Endothelial cell of umbilical vein (primary cell): ENCODE results near the gene TCF23. TPM values are rescaled to one million over a fixed set of nuclear protein-coding genes. Genes with fewer than 3 reads are reported as not detected.

Source experiments
- BruUV-seq: library from RNA; stranded (reverse); fragments of 400-500 nt; replicated peaks from 2 replicates; lab custom pipeline; 2021; lab: Mats Ljungman, UMichigan
- CTCF ChIA-PET: fragments of 300-600, 350-600 bp; sonication (Branson Sonifier 250); formaldehyde crosslinking; loops from one replicate; lab custom pipeline; 2021; ENCODE audit warnings: antibody characterized with exemption, inconsistent platforms; lab: Charles Lee
- POLR2A ChIA-PET: fragments of 300-600, 350-600 bp; sonication (Branson Sonifier 250); formaldehyde crosslinking; loops from one replicate; lab custom pipeline; 2021; ENCODE audit warnings: antibody characterized with exemption, inconsistent platforms; lab: Charles Lee
- DNase-seq: peaks from one replicate; pipeline ENCODE4 v3.0.0-alpha.2; 2011; ENCODE audit warnings: low read depth, low spot score
- FAIRE-seq: peaks from 2 replicates; lab custom pipeline; 2011; peaks lifted over from hg19 to GRCh38; lab: Jason Lieb, UNC
- H2AFZ ChIP-seq: 2 replicates; pipeline ENCODE4 v1.6.0; 2012; ENCODE audit warnings: low read depth, low read length, control low read depth, inconsistent platforms
- H3K27ac ChIP-seq: 2 replicates; pipeline ENCODE4 v1.5.1; 2011; ENCODE audit warnings: low read depth, mild to moderate bottlenecking, control low read depth, low read length, moderate library complexity; ENCODE audit not compliant: insufficient read depth
- H3K27me3 ChIP-seq, 2 experiments: 2 replicates each; pipeline versions ENCODE4 v1.6.0 to v1.6.1; 2011; ENCODE audit warnings: low read length in 2 of 2, mixed read lengths in 1 of 2; ENCODE audit not compliant: control insufficient read depth in 2 of 2, insufficient read depth in 2 of 2
- H3K36me3 ChIP-seq, 2 experiments: 2 replicates in 1 of 2; 3 replicates in 1 of 2; pipeline ENCODE4 v1.5.1; 2011; ENCODE audit warnings: low read length in 2 of 2, mild to moderate bottlenecking in 1 of 2, moderate library complexity in 1 of 2; ENCODE audit not compliant: control insufficient read depth in 2 of 2, insufficient read depth in 2 of 2; ENCODE audit errors: extremely low read depth in 1 of 2
- H3K4me1 ChIP-seq: 3 replicates; pipeline ENCODE4 v1.5.1; 2011; ENCODE audit warnings: mild to moderate bottlenecking, low read length; ENCODE audit not compliant: control insufficient read depth, insufficient read depth; ENCODE audit errors: extremely low read depth
- H3K4me2 ChIP-seq: 2 replicates; pipeline ENCODE4 v1.6.1; 2011; ENCODE audit warnings: low read length, control low read depth, mixed read lengths; ENCODE audit not compliant: insufficient read depth
- H3K4me3 ChIP-seq, 3 experiments: fragments of 200-600 bp in 1 of 3; sonication (generic), shearing (Covaris generic) in 1 of 3; replicated peaks in 1 of 3; 2 replicates each; pipeline ENCODE4 v1.5.1; 2011 to 2016; ENCODE audit warnings: control low read depth in 3 of 3, low read length in 3 of 3, mild to moderate bottlenecking in 2 of 3, inconsistent platforms in 1 of 3, low read depth in 1 of 3, moderate library complexity in 1 of 3; ENCODE audit not compliant: insufficient read depth in 1 of 3
- H3K79me2 ChIP-seq: 2 replicates; pipeline ENCODE4 v1.6.0; 2012; ENCODE audit warnings: low read length, inconsistent platforms; ENCODE audit not compliant: control insufficient read depth, insufficient read depth
- H3K9ac ChIP-seq: replicated peaks from 2 replicates; pipeline ENCODE3; 2011; ENCODE audit warnings: low read length, control low read depth; ENCODE audit not compliant: insufficient read depth; ENCODE audit errors: extremely low read depth
- H3K9me1 ChIP-seq: replicated peaks from 3 replicates; pipeline ENCODE4 v1.6.0; 2011; ENCODE audit warnings: mild to moderate bottlenecking, low read length; ENCODE audit not compliant: control insufficient read depth, insufficient read depth; ENCODE audit errors: extremely low read depth
- H3K9me3 ChIP-seq: replicated peaks from 2 replicates; pipeline ENCODE4 v1.5.1; 2012; ENCODE audit warnings: low read length, inconsistent platforms; ENCODE audit not compliant: control insufficient read depth, insufficient read depth
- H4K20me1 ChIP-seq: replicated peaks from 2 replicates; pipeline ENCODE3; 2011; ENCODE audit warnings: mild to moderate bottlenecking, low read length; ENCODE audit not compliant: control insufficient read depth, insufficient read depth; ENCODE audit errors: extremely low read depth
- EZH2 ChIP-seq: IDR thresholded peaks from 2 replicates; pipeline ENCODE4 v1.6.1; 2012; ENCODE audit warnings: borderline replicate concordance, low read depth, mild to moderate bottlenecking, moderate library complexity, low read length, inconsistent platforms; ENCODE audit not compliant: severe bottlenecking
- FOS ChIP-seq: IDR thresholded peaks from 2 replicates; pipeline ENCODE4 v1.6.1; 2011; ENCODE audit warnings: mild to moderate bottlenecking, low read length, moderate library complexity, borderline replicate concordance; ENCODE audit not compliant: insufficient read depth
- GATA2 ChIP-seq: IDR thresholded peaks from 2 replicates; pipeline ENCODE4 v1.7.0; 2011; ENCODE audit warnings: low read depth, mild to moderate bottlenecking, moderate library complexity, mixed read lengths, low read length; ENCODE audit not compliant: insufficient read length, insufficient read depth
- JUN ChIP-seq: IDR thresholded peaks from 2 replicates; pipeline ENCODE4 v1.6.1; 2011; ENCODE audit warnings: borderline replicate concordance, low read depth; ENCODE audit not compliant: insufficient read length, insufficient read depth
- MYC ChIP-seq: IDR thresholded peaks from one replicate; pipeline ENCODE4 v1.6.1; 2011; ENCODE audit warnings: mild to moderate bottlenecking, low read depth, low read length
- POLR2A ChIP-seq: IDR thresholded peaks from 2 replicates; pipeline ENCODE4 v1.6.1; 2012; ENCODE audit warnings: low read depth, mild to moderate bottlenecking, control low read depth, low read length
- POLR2AphosphoS5 ChIP-seq: IDR thresholded peaks from 2 replicates; pipeline ENCODE4 v1.6.1; 2012; ENCODE audit warnings: low read depth, mild to moderate bottlenecking, control low read depth, low read length, moderate library complexity; ENCODE audit not compliant: insufficient read depth
- dilution Hi-C: fragments of 300-500 bp; cut with MboI; formaldehyde crosslinking; loops from one replicate; pipeline ENCODE4 v1.15.0; 2019; ENCODE audit warnings: low sequenced_read_pairs; ENCODE audit not compliant: extremely low pct_ligation_motif_present
- intact Hi-C: fragments of 100-400 bp; cut with micrococcal nuclease; formaldehyde crosslinking; loops from one replicate; pipeline ENCODE4 v1.10.0; 2022
- polyA plus RNA-seq, 4 experiments: library from polyadenylated mRNA; depleted of rRNA in 3 of 4; stranded (reverse) in 3 of 4; unstranded in 1 of 4; fragments of >200 nt; gene quantifications; 2 replicates each; pipeline versions ENCODE4 v1.2.1 to v1.2.3, GENCODE V29; 2011 to 2012; ENCODE audit warnings: missing spikeins in 1 of 4
- total RNA-seq: library from RNA; stranded (reverse); gene quantifications from 2 replicates; pipeline ENCODE4 v1.2.3, GENCODE V29; 2021
- TF ChIP-seq, protein P1 (sequence below), 2 donors: IDR thresholded peaks; 1 replicate in 1 of 2; 2 replicates in 1 of 2; pipeline ENCODE4 v1.5.1; 2011; ENCODE audit warnings: low read length in 2 of 2, mild to moderate bottlenecking in 2 of 2, moderate library complexity in 2 of 2, control low read depth in 1 of 2, inconsistent platforms in 1 of 2, low read depth in 1 of 2; ENCODE audit not compliant: insufficient read depth in 1 of 2; ENCODE audit errors: extremely low read depth in 1 of 2
- TF ChIP-seq, protein P2 (sequence below): IDR thresholded peaks from 2 replicates; pipeline ENCODE4 v1.6.1; 2011; ENCODE audit not compliant: insufficient read depth, insufficient read length

Gene TCF23
- total and polyA plus RNA-seq, 2 donors (not counting 3 experiments of a cell fraction or from before 2014, with no cell fraction given), result not detected

DNA sequence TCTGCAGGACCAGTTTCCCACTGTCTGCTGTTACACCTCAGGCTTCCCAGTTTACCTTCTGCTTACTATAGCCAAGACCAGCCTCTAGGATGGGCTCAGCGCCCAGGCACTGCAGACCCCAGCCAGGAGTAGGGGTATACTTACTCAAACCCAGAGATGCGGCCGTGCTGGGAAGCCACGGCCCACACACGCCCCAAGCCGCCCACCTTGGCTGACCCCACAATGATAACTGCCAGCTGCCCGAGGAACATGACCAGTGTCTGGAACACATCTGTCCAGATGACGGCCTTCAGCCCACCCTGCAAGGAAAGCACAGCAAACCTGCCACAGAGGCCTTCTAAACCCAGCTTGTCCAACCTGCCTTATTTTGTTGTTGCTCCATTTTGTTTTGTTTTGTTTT is 56.4 kb downstream of the TCF23 start:
- CTCF ChIA-PET, result no interaction called here
- peaks cover 37 to 52% of the 10 kb centered on the region in 2 experiments for H3K36me3 ChIP-seq

More for the DNA sequence above, 56.4 kb downstream of the TCF23 start:
- POLR2A ChIA-PET, result no interaction called here
- Histone ChIP-seq H3K9ac (no peak overlapping the region), H3K9me1 (no peaks in the 10 kb centered on the region), H3K9me3 (no peaks in the 10 kb centered on the region), H4K20me1 (no peaks in the 10 kb centered on the region), H3K79me2 (peaks cover 8% of the 10 kb centered on the region), H3K27ac (no peak overlapping the region), H3K27me3 (no peaks in the 10 kb centered on the region), H3K4me3 (no peak overlapping the region), H2AFZ (no peak overlapping the region), H3K4me1 (no peaks in the 10 kb centered on the region), H3K4me2 (no peak overlapping the region)
- intact Hi-C loops (no loop called here), dilution Hi-C loops (no loop called here)
- DNase-seq (no peak), FAIRE-seq (no peak)
- TF ChIP-seq POLR2A, result no peak
- TF ChIP-seq EZH2, result no peak
- no peak for TF ChIP-seq GATA2
- no peak for TF ChIP-seq POLR2AphosphoS5
- no peak for TF ChIP-seq MYC
- TF ChIP-seq, protein P1, sequence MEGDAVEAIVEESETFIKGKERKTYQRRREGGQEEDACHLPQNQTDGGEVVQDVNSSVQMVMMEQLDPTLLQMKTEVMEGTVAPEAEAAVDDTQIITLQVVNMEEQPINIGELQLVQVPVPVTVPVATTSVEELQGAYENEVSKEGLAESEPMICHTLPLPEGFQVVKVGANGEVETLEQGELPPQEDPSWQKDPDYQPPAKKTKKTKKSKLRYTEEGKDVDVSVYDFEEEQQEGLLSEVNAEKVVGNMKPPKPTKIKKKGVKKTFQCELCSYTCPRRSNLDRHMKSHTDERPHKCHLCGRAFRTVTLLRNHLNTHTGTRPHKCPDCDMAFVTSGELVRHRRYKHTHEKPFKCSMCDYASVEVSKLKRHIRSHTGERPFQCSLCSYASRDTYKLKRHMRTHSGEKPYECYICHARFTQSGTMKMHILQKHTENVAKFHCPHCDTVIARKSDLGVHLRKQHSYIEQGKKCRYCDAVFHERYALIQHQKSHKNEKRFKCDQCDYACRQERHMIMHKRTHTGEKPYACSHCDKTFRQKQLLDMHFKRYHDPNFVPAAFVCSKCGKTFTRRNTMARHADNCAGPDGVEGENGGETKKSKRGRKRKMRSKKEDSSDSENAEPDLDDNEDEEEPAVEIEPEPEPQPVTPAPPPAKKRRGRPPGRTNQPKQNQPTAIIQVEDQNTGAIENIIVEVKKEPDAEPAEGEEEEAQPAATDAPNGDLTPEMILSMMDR (IDR thresholded peaks at IDR 0.05; ENCODE audit: extremely low read depth in 1 of 2, insufficient read depth in 1 of 2, low read depth in 1 of 2, low read length in 2 of 2), result no peak
- no peak for TF ChIP-seq JUN
- TF ChIP-seq, protein P2, sequence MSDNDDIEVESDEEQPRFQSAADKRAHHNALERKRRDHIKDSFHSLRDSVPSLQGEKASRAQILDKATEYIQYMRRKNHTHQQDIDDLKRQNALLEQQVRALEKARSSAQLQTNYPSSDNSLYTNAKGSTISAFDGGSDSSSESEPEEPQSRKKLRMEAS, result no peak
- no peak for TF ChIP-seq FOS
- BruUV-seq, result no TSS peak
